ENCODE data around the gene PNRC2. TPM values are rescaled to one million over a fixed set of nuclear protein-coding genes. Genes with fewer than 3 reads are reported as not detected.
A peak's percentile ranks its signal among the peaks of the same experiment; 100 is the strongest.
"Not testable (repeated sequence)": the region's sequence is repeated elsewhere in the genome, so short reads cannot be mapped to it uniquely, and the experiment has no call there.

PNRC2 gene
- total RNA-seq, 1 experiment from 2014 or later, result 88.2 TPM

- not testable (repeated sequence) for DNase-seq (ENCODE audit: low read depth)
These were observed 27.4 kb downstream of the PNRC2 start for GRCh38 chr1:23987038-23987437.

- no peak for DNase-seq (ENCODE audit: low read depth)
These were observed 29.6 kb downstream of the PNRC2 start for GRCh38 chr1:23989263-23989662.

GRCh38 chr1:23992011-23992410, 32.4 kb downstream of the PNRC2 start:
- not testable (repeated sequence) for DNase-seq (ENCODE audit: low read depth)

GRCh38 chr1:23995431-23995837, 35.8 kb downstream of the PNRC2 start:
- no peak for DNase-seq (ENCODE audit: low read depth)

- no peak for DNase-seq (ENCODE audit: low read depth)
These were observed 37.1 kb downstream of the PNRC2 start for GRCh38 chr1:23996700-23997229.

GRCh38 chr1:23997812-23998211, 38.2 kb downstream of the PNRC2 start:
- no peak for DNase-seq (ENCODE audit: low read depth)

GRCh38 chr1:23999156-23999671, 39.6 kb downstream of the PNRC2 start:
- DNase-seq (ENCODE audit: low read depth), result no peak

- no peak for DNase-seq (ENCODE audit: low read depth)
These were observed 43.1 kb downstream of the PNRC2 start for GRCh38 chr1:24002695-24003094.

GRCh38 chr1:24003331-24003972, 43.8 kb downstream of the PNRC2 start:
- peak; percentile 97 for DNase-seq (ENCODE audit: low read depth)

- no peak for DNase-seq (ENCODE audit: low read depth)
These were observed 44.5 kb downstream of the PNRC2 start for GRCh38 chr1:24004132-24004531.

GRCh38 chr1:24005163-24005562, 45.5 kb downstream of the PNRC2 start:
- DNase-seq (ENCODE audit: low read depth), result no peak

GRCh38 chr1:24007079-24007478, 47.5 kb downstream of the PNRC2 start:
- DNase-seq (ENCODE audit: low read depth), result no peak

GRCh38 chr1:24008574-24009184, 49.1 kb downstream of the PNRC2 start:
- peak; percentile 77 for DNase-seq (ENCODE audit: low read depth)

GRCh38 chr1:24009406-24009805, 49.8 kb downstream of the PNRC2 start:
- peak; percentile 45 for DNase-seq (ENCODE audit: low read depth)

- DNase-seq (ENCODE audit: low read depth), result no peak
These were observed 51.0 kb downstream of the PNRC2 start for GRCh38 chr1:24010650-24011049.

GRCh38 chr1:24012878-24013277, 53.2 kb downstream of the PNRC2 start:
- DNase-seq (ENCODE audit: low read depth), result not testable (repeated sequence)

Other genes with a start within 250 kb of the PNRC2 start
- gene ELOA, start 216.4 kb upstream of the PNRC2 start, total RNA-seq (2014; rRNA removed), result 54.2 and 57.1 TPM in 2 replicates
- 52.5 and 84.5 TPM in 2 replicates for gene PITHD1, start 181.4 kb upstream of the PNRC2 start, total RNA-seq (2014; rRNA removed)
- 82.7 and 85.0 TPM in 2 replicates for gene LYPLA2, start 168.7 kb upstream of the PNRC2 start, total RNA-seq (2014; rRNA removed)
- 65.3 and 67.6 TPM in 2 replicates for gene GALE, start 159.1 kb upstream of the PNRC2 start, total RNA-seq (2014; rRNA removed)
- gene HMGCL, start 134.4 kb upstream of the PNRC2 start, total RNA-seq (2014; rRNA removed), result 34.1 and 40.2 TPM in 2 replicates
- 17.7 and 20.6 TPM in 2 replicates for gene FUCA1, start 91.5 kb upstream of the PNRC2 start, total RNA-seq (2014; rRNA removed)
- under 0.01 TPM in 1 of 2 replicates, not detected in the other for gene CNR2, start 46.5 kb upstream of the PNRC2 start, total RNA-seq (2014; rRNA removed)
- 116 and 125 TPM in 2 replicates for gene SRSF10, start 20.5 kb downstream of the PNRC2 start, total RNA-seq (2014; rRNA removed)
- not detected in 2 replicates for gene MYOM3, start 152.3 kb downstream of the PNRC2 start, total RNA-seq (2014; rRNA removed)
- gene IL22RA1, start 183.3 kb downstream of the PNRC2 start, total RNA-seq (2014; rRNA removed), result not detected in 2 replicates
- not detected in 2 replicates for gene IFNLR1, start 227.5 kb downstream of the PNRC2 start, total RNA-seq (2014; rRNA removed)